DMS79 (cell line): ENCODE results near the gene OSBPL10.

Experiments
- DNase-seq: peaks from one replicate; lab custom pipeline; 2025; lab: John Stamatoyannopoulos, UW

Gene OSBPL10

DNA sequence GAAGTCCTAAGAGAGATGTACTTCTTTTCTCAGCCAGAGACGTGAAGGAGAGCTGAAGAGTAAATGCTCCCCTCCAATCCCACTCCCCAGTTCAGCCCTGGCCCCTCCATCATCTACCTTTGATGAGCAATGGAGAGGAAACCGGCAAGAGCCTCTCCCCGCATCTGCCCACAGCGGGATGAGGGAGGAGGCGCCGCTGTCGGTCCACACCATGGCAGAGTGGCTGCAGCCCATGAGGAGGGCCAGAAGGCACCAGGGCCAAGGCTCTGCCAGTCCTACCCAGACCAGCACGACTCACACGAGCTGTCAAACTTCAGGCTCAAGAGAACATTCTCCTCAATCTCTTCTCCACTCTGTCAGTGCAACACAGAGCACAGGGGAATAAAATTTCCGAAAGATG, 129.8 kb downstream of the OSBPL10 start:
- DNase-seq, result no peak

- no peak for DNase-seq
Observed at GRCh38 chr3:31848911-31849310, 132.2 kb downstream of the OSBPL10 start.

DNA sequence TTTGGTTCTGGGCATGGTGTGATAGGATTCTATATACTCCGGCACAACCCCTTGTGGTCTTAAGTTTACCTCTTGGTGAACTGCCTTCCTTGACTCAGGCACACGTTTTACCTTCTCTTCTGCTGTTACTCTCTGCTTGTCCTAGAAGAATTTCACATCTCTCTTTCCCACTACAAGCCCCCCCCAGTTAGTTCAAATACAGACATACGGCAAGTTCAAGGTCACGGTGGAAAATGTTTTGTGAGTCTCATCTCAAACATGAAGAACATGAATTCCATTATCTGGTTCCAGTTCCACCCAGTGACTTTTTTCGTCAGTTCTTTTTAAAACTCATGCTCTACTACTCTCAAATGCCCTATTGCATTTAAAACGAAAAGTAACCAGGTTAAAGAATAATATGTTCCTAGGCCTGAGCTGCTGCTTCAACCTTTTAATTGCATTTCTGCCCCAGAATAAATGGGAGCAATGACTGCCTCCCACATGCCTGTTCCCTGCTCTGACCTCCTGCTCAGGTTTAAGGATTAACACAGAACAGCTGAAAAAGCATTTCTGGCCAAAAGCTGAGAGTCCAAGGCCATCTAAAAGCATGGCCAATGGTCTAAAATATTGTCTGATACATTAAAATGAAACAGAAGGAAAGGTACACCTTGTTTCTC, 132.8 kb downstream of the OSBPL10 start:
- no peak for DNase-seq

DNA sequence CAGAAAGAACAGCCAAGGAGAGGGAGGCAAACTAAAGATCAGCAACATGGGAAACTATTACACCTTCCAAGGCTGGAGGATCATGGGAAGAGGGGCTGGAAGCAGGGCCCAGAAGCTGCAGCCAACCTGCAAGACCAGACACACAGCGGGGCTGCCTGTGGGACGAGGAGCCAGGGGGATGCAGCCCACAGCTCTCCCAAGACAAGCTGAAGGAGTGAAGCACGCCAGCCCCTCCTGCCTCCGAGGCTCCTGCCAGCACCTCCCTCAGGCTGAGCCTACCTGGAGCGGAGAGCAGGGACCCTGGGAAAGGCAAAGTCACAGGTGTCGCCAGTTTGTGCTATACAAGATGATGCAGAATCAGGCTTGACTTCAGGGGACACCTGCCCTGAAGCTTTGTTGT, 133.3 kb downstream of the OSBPL10 start:
- no peak for DNase-seq

GRCh38 chr3:31841515-31841914, 139.5 kb downstream of the OSBPL10 start:
- no peak for DNase-seq

- no peak for DNase-seq
Observed at GRCh38 chr3:31840252-31840651, 140.8 kb downstream of the OSBPL10 start.

GRCh38 chr3:31839144-31839917, 141.7 kb downstream of the OSBPL10 start:
- no peak for DNase-seq

- DNase-seq, result no peak
Observed at GRCh38 chr3:31836131-31837075, 144.7 kb downstream of the OSBPL10 start.

- DNase-seq, result no peak
Observed at GRCh38 chr3:31833391-31834190, 147.5 kb downstream of the OSBPL10 start.

DNA sequence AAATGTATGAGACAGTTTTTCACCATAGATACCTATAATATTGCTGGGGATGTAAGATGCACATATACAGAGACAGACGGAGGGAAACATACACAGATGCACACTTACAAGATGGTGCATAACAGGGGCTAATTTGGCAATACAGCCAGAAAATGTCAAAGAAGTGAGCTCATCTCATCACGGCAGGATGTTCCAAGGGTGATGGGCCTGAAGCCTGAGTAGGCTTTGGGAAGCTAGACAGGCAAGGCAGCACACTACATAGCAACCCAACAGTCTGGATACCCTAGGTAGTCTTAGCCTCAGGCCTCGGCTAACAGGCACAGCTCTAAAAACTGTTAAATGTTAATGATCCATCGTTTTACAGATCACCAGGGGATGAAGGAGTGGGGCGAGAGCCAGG, 148.5 kb downstream of the OSBPL10 start:
- DNase-seq, result no peak

DNA sequence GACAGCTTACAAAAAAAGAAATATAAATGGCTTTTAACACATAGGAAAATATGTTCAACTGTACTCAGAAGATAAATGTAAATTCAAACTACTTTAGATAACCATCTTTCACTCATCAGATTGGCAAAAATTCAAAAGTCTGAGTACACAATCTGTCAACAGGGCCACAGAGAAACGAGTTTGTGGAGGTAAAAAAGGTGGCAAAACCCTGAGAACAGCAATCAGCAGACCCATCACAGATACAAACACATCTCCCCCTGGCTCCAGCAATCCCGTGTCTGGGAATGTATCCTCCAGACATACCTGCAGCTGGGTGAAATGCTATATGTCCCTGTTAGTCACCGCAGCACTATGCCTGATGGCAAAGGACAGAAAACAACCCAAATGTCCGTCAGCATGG, 149.5 kb downstream of the OSBPL10 start:
- DNase-seq, result no peak

- no peak for DNase-seq
Observed at GRCh38 chr3:31829826-31830426, 151.1 kb downstream of the OSBPL10 start.

DNA sequence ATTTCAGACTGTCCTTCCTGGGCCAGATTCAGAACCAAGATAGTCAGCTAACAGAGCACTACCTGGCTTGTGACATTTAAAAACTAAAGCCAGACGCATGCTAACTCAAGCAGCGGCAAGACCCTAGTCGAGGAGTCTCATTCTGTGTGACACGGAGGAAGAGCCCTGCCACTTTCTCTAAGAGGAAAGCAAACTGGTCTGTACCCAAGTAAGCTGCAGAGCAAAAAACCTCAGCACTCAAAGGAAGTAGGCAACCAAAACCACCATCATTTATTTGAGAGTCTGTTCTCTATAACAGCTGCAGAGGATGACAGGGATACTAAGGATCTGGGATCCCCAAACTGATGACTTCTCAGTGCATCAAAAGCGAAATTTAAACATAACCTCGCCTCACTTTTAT, 152.1 kb downstream of the OSBPL10 start:
- no peak for DNase-seq

DNA sequence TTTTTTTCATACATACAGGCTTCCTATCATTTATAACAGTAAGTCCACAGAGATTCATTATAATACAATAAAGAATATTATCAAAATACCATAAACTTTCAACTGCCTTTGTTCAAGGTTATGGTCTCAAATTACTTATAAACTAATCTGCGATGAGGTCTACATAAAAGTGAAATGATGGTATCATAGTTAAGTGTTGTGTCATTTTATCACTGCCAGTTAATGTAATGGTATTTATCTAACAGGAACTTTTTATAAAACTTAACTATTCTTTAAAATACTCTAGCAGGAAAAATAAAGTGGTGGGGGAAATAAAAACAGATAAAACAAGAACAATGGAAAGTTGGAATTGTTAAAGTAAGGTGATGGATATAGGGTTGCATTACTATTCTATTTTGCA, 153.1 kb downstream of the OSBPL10 start:
- no peak for DNase-seq

DNA sequence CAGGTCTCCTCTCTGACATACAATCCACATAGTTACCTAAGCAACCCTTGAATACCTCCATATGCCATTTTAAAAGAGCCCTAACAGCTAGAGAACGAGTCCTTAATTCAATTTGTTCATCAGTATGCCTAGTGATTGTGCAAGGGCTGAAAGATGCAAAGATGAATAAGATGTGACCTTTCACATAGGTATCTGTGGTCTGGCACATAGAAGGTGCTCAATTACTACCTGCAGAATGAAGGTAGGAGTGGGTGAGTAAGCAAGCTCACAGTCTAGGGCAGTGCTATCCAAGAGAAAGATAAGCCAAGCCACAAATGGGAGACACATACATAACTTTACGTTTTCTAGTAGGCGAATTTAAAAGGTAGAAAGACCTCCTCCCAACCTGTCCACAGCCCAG, 157.9 kb downstream of the OSBPL10 start:
- DNase-seq, result no peak

DNA sequence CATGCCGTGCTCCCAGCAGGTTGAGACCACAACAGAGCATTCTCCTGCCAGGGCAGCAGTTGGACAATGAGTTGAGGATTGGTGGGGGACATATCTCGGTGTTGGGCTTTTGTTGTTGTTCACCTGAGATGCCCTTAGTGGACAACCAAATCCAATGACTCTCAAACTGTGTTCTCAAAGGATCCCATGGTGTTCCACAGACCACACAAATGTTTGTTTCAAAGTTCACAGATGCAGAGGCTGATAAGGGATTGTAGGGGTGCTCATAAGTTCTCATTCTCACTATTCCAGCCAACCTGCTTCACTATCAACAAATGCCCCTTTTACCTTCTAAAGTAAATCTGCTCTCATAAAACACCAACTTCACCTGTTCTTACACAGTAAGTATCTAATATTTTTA, 159.9 kb downstream of the OSBPL10 start:
- no peak for DNase-seq

DNA sequence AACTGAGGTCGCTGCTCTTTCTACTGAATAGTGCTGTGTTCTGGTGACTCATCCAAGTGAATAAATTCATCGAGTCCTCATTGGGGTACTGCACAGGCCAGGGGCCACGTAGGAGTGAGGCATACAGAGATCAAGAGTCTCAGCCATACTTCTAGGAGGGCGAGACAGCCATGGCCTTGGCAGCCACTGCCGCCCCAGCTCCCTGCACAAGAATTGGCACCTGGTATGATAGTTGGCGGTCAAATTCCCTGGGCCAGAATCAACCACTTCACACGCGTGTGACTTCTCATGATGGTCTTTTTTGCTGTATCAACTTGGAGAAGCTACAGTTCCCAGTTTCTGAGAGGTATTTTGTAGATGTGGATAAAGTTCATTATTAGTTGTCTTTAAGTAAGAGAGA, 161.6 kb downstream of the OSBPL10 start:
- no peak for DNase-seq

GRCh38 chr3:31817411-31817966, 163.6 kb downstream of the OSBPL10 start:
- no peak for DNase-seq

- DNase-seq, result no peak
Observed at GRCh38 chr3:31815631-31816440, 165.2 kb downstream of the OSBPL10 start.

- DNase-seq, result no peak
Observed at GRCh38 chr3:31815006-31815405, 166.1 kb downstream of the OSBPL10 start.
